Prostate gland (tissue), 2 donors: ENCODE measurements around the gene CHP2.

Experiments
- POLR2A ChIP-seq: fragments of 450-650 bp; IDR thresholded peaks from one replicate; pipeline ENCODE4 v1.6.1; 2016; ENCODE audit warnings: antibody characterized with exemption, mild to moderate bottlenecking
- TF ChIP-seq, protein P1 (sequence below), 4 experiments: fragments of 200-600 bp in 2 of 4; fragments of 450-650 bp in 2 of 4; sonication (generic) in 2 of 4; IDR thresholded peaks; 1 replicate in 3 of 4; 2 replicates in 1 of 4; pipeline ENCODE4 v1.5.1; 2016 to 2019; ENCODE audit warnings: antibody characterized with exemption in 4 of 4, mild to moderate bottlenecking in 2 of 4, moderate library complexity in 2 of 4

- TF ChIP-seq, protein P1, sequence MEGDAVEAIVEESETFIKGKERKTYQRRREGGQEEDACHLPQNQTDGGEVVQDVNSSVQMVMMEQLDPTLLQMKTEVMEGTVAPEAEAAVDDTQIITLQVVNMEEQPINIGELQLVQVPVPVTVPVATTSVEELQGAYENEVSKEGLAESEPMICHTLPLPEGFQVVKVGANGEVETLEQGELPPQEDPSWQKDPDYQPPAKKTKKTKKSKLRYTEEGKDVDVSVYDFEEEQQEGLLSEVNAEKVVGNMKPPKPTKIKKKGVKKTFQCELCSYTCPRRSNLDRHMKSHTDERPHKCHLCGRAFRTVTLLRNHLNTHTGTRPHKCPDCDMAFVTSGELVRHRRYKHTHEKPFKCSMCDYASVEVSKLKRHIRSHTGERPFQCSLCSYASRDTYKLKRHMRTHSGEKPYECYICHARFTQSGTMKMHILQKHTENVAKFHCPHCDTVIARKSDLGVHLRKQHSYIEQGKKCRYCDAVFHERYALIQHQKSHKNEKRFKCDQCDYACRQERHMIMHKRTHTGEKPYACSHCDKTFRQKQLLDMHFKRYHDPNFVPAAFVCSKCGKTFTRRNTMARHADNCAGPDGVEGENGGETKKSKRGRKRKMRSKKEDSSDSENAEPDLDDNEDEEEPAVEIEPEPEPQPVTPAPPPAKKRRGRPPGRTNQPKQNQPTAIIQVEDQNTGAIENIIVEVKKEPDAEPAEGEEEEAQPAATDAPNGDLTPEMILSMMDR (IDR thresholded peaks at IDR 0.05): no peak
- TF ChIP-seq POLR2A: no peak
These were observed 2.3 kb downstream of the CHP2 start for GRCh38 chr16:23757116-23757515.
